HG02610 (cell line): ENCODE data around the gene CARD19.

Experiments
- ATAC-seq: cut with Tn5 transposase; IDR thresholded peaks from one replicate; pipeline ENCODE4 v1.9.1; 2021; ENCODE audit warnings: mild to moderate bottlenecking, moderate library complexity; ENCODE audit not compliant: unreplicated experiment

The CARD19 gene, protein sequence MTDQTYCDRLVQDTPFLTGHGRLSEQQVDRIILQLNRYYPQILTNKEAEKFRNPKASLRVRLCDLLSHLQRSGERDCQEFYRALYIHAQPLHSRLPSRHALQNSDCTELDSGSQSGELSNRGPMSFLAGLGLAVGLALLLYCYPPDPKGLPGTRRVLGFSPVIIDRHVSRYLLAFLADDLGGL

DNA sequence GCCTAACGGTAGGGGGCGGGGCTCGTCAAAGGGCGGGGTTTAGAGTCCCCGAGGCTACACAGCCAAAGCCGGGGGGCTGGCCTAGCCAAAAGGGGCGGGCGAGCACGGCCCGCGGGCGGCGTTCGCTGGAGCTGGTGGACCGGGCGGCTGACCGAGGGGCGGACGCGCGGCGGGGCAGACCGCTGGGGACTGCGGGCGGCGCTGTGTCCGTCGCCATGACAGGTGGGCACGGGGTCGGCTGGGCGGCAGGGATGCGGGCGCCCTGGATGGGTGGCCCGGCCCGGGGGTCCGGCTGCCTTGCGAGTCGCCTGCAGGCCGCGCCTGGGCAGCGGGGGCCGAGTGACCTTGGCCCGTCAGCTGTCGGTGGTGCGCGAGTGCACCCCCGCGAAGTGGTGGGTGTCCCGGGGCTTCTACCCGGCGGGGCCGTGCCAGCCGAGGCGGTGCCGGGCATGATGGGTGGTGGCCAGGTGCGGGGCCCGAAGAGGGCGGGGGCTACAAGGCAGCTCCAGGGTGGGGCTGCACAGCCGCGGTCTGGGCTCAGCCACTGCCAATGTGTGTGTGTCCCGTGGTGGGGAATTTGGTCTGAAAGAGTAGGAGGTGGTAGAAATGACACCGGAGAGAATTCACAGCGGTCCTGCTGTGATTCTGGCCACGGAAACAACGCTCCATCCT, at the start of gene CARD19:
CARD19 (plus strand) TSS at position 87 of the 672 bp plus-strand sequence; CDS start at position 216, 129 bp downstream.
- no peak for ATAC-seq

DNA sequence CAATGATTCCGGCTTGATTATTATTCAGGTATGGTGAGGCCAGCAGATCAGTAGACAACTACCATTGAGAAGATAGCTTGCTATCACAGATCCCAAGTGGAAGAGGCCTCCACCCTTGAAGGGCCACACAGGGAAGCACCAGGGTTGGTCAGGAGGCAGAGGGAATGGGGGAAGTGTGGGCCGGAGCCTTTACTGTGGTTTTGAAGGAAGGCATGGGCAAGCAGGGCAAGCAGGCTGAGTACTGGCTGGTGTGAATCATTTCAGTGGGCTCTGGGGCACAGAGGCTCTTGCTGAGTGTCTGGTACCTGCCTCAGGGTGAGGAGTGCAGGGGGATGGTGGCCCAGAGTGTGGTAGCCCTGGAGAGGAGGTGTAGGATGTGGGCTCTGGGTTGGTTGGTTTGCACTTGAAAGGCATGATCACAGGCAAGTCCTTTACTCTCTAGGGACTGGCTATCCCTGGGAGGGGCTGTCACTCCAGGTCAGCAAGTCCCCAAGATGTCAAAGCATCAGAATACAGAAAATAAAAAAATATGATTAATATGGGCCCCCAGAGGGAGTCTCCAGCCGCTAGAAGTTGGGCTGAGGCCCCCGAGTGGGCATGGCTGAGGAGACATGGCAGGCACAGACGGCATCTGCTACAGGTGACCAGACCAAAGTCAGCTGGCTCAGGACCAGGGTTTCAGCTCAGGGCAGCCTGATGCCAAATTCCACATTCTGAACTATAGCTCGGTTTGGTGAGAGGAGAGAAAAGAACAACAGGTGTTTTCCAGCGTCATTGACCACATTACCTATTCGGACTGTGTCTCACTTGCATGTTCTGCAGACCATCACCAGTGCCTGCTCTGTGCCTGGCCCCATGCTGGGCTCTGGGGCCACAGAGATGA, 47.2 kb upstream of the CARD19 start:
- no peak for ATAC-seq

DNA sequence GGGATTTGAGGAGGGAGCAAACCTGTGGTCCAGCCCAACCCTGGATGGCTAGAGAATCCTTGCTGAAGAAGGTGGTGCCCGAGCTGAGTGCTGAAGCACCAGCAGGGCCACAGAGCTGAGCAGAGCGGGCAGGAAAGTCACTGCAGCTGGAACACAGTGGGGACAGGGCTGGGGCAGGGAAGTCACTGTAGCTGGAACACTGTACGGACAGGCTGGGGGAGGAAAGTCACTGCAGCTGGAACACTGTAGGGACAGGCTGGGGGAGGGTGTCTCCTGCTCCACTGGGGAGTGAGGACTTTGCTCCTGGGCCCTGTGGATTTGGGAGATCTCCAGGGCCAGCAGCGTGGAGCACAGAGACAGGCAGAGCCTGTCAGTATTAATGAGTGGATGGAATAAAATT, 46.5 kb upstream of the CARD19 start:
- ATAC-seq = no peak

DNA sequence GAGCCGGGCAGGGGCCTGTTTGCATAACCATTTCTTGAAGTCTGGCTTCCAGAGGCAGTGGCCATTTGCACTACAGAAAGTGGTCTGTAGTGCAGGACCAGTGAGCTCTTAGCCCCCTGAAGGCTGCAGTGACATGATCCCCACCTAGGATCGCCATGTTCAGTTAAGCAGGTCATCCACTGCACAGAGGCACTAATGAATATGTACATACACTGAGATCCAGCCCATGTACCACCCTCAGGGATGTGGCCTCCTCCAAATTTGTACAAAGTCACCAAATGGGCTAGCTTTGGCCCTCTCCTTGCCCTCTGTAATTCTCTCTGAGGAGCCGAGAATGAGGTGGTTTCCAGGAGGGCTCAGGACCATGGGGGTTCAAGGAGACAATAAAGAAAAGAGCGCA, 45.8 kb upstream of the CARD19 start:
- no peak for ATAC-seq

DNA sequence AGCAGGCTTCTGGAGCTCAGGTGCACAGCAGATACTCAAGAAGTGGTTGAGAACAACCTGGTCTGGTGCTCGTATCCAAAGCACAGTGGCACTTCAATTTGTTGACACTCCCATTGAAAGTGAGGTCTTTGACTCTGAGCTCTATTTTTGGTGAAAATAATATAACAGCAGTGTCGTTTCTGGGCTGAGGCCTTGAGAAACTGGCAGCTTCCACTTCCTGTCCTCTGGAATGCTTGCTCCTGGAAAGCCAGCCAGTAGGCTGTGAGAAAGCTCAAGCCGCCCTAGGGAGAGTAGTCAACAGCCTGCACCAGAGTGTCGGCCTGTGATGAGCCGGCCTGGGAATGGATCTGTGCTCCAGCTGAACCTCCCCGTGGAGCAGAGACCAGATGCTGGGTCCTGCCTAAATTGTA, 44.3 kb upstream of the CARD19 start:
- no peak for ATAC-seq

DNA sequence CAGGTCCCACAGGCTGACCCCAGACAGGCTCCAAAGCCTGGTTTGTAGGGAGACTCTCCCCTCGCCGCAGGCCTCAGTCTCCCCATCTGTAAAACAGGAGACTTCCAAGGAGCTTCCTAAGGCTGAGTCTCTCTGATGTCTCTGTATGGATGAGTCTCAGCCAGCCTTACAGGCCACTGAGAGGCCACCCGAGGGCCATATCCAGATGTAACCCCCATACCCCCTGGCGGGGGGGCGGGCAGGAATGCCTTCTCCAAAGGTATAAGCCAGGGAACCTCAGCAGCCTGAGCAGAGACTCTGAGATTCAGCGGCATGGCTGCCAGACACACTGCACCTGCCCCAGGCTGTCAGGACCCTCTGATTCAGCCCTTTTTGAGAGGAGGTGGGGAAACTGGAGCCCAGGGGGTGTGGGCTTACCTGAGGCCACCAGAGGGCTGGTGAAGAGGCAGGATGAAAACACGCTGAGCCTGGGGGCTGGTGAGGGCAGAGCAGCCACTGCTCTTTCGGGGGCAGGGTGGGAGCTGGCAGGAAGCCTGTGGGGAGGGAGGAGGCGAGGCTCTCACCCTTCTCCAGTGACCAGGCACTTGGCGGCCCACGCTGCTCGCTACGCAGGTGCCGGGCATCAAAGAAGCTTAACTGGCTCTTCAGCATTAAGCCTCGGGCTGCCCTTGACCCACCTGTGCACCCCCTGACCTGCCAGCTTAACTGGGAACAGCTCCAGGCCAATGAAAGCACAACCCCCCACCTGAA, 43.1 kb upstream of the CARD19 start:
- ATAC-seq = no peak

DNA sequence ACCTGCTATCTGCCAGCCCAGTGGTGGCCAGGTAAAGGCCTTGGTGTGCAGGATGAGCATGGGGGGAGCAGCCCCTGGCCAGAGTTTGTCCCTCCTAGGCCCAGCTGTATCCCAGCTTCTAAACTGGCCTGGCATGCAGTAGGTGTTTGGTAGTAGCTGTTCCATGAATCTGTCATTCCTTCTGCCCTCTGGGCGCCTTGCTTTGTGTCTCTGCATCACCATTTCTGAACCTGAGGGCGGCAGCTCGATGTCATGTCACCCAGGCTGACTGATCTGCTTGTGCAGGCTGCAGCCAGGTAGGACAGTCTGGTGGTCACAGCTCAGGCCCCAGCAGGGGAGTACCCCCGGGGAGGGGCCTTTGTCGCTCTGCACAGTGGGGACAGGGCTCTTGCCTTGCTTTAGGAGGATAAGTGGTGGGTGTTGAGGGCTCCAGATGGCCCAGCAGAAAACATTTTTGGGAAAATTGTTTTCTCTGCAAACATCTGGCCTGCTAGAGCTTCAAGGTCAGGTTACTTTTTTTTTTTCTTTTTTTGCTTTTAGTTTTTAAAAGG, 42.2 kb upstream of the CARD19 start:
- ATAC-seq = no peak

DNA sequence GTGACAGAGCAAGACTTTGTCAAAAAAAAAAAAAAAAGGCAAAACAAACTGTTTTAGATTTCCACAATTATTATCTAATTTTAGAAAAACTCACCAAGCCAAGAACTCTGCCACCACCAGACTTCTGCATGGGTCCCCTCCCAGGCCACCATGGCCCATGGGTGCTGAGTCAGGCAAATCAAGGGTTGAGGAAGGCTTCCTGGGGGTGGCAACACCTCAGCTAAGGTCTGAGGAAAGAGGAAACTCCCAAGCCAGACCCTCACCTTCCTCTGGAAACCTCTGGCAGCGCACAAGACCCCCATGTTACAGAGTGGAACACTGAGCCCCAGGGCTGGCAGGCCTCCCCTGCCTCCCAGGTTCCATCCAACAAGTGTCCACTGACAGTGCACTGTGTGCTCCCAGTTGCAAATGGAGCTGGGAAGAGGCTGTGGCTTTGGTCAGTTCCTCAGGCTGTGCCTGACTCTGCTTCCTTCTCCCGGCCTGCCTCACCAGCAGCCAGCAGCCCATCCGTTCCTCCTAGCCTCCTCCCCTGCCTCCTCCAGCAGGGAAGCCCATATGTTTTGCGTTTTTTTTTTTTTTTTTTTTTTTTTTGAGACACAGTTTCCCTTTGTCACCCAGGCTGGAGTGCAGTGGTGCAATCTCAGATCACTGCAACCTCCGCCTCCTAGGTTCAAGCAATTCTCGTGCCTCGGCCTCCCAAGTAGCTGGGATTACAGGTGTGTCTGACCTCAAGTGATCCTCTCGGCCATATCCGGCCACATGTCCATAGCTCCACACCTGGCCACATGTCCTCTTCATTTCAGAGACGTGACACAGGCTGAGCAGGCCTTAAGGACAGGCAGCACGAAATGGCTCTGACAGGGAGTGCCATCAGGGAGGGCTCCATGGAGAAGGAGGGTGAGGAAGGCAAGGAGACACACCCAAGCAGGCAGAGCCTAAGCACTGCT, 41.0 kb upstream of the CARD19 start:
- ATAC-seq = no peak

DNA sequence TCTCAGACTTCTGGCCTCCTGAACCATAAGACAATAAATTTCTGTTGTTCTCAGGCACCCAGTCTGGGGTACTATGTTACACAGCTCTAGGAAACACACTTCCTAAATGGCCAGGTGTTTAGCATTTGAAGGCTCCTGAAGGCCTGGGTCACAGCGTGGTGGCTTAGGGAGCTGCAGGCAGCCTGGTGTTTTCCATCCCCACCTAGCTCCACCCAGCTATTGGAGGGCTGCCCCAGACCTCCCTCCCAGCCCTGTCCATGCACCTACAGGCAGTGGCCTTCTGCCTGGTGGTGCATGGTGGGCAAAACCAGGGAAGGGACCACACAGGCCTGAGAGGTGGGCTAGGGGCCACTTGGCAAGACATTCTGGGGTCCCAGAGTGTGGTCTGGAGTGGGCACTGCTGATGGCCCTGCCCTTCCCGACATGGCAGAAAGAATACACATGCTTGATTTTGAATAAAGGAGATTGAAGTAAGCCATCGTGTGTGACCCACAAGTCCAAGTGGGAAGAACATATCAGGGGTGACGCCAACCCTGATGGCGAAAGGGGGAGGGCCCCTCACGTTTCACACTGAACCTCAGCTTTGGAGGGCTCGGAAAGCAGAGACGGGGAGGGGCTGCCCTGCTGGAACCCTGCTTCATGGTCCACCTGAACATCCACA, 38.8 kb upstream of the CARD19 start:
- ATAC-seq = no peak

DNA sequence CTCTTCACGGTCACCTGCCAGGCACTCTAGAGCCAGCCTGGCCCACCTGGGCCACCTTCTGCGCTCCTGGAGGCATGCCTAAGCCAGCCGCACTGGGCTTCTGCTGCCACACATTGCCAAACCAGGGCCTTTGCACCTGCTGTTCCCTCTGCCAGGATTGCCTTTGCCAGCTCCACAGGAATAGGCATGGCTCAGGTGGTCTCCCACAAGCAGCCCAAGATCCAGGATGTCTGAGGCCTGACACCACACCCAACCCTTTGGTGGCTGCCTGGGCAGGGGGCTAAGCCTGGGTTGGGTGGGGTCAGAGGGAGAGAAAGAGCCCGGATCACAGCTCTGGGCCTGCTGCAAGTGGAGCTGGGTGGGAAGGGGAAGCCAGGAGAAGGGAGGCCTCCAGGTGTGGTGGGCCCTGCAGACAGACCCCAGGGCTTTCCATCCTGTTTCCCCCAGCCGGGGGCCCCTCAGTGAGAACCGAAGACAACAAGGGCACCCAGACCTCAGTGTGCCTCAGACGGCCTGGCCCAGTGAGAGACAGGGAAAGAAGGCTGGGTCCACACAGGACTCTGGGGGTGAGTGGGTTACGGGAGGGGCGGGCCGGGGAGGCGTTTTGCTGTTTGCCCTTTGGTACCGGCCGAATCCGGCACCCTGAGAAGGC, 38.2 kb upstream of the CARD19 start:
- peak; percentile 9 for ATAC-seq

DNA sequence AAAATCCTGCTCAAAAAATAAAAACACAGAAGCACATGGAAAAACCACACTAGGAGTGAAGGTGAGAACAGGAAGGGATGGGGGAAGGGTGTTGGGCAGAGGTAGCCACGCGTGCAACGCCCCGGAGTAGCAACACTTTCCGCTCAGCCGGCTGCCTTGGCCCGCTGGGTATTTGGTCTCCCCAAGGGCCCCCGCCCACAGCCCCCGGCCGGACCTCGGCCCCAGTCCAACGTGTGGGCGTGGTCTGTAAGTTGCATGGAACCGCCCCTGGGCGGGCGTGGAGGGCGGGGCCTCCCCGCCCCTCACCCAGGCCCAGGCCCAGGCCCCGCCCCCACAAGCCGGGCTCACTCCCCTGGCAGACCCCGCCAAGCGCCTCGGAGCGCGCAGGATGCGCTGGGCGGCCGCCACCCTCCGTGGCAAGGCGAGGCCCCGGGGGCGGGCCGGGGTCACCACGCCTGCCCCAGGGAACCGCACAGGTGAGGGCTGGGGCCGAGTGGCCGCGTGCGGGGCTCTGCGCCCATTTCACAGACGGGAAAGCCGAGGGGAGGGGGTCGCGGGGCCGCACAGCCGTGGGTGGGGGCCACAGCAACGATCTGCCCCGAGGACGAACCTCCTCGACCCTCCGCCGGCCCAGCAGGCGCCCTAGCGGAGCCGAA, 37.5 kb upstream of the CARD19 start, which contains the start of gene SUSD3:
SUSD3 (plus strand) TSS at position 347 of the 656 bp plus-strand sequence; CDS start at position 389, 42 bp downstream.
- peak; percentile 40 for ATAC-seq

DNA sequence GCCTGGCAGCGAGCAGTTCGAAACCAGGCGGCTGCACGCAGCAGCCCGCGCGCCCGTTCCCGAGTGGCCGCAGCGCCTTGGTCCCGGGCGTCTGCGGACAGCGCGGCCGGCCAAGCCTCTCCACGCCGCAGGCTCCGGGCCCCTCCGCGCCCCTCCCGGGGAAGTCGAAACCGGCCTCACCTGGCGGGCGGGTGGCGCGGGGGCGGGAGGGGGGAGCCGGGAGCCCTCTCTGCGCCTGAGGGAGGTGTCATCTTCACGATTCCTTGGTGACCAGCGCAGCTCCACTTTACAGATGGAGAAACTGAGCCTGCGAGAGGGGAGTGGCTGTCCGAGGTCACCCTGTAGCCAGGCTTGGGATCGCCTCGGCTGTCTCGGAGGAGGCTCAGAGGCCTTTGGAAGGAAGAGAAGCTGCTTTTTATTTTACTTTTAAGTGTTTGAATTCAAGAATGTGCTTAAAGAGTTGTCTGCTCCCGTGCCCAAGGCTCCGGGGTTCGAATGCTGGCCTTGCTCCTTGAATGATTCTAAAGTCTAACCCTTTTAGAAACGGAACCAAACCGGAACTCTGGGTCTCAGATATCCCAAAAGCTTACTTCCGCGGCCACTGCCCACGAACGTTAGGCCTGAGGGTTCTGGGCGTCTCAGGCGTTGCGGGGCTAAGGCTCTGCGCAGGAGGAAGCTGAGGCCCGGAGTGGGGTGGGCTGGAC, 36.9 kb upstream of the CARD19 start:
- ATAC-seq = no peak

DNA sequence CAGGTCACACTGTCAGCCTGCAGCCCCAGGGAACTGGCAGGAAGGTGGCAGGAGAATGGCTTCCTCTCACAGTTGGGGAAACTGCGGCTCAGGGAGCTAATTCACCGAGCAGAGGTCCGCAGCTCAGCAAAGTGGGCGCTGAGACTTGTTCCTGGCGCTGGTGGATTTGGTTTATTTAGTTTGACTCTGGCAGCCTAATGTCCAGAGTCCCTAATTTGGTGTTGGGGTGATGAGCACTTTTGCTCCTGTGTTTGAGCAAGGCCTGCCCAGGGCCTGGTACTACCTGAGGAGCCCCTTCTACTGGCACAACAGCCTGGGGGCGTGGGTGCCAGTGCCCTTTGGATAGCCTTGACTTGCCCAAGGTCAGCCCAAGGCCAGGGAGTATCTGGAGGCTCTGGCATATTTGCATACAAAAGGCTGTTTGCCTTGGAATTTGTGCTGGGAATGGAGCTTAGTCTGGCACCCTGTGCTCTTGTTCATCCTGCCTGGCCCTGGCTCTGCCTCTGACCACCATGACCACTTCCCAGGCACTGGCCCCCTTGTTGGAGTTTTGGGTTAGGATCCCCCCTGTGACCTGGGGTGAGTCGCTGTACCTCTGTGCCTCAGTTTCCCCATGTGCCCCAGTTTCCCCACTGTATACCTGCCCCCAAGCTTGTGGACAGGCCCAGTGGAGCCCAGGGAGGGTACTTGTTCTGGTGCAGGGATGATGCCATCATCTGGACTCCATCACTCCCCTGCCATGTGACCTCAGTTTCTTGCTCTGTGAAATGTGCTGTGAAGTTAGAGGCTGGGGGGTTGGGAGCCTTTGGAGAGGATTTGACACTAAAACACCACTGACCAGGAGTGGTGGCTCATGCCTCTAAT, 36.1 kb upstream of the CARD19 start:
- no peak for ATAC-seq

DNA sequence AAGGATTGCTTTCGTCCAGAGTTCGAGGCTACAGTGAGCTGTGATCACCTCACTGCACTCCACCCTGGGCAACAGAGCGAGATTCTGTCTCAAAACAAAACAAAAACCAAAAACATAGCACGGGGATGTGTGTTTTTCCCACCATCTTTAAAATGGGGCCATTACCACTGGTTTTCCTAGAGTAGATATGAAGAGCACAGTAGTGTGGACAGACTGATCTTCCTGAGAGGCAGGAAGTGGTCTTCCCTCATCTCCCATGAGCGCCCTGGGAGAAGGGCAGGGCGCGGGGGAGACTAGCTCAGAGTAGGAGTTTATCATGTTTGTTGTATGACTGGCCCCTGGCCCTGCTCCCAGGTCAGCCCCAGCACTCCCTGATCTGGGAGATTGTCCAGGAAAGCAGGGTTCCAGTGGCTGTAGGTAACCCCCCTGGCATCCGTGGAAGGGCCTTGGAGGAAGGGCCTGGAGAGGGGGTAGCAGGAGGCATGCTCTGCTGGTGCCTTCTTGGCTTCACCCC, 35.2 kb upstream of the CARD19 start:
- ATAC-seq = no peak

DNA sequence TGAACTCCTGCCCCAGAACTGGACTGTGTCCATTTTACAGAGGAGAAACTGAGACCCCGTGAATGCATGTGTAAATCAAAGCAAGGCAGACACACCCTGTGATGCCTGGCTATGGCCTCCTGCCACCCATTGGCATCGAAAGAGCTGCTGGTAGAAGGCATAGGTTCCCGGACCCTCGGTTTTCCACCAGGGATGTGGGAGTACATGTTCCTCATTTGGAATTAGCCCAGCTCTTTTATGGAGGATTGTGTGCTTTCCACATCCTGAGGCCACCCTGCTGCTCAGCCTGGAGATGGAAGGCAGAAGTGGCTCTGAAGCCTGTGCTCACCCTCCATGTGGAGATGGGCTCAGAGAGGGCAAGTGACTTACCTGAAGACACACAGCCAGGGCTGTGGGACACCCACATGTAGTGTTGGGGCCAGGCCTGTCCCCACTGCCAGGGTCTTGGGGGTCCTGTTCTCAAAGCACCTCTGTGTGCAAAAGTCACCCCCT, 34.7 kb upstream of the CARD19 start:
- no peak for ATAC-seq
